HL-60 (cell line): Measurements from ENCODE around the gene CLCN5.

Experiments
- DNase-seq, 2 experiments: peaks; one replicate each; pipeline ENCODE4 v3.0.0-alpha.2; 2010 to 2020; ENCODE audit warnings: low read depth in 1 of 2, low spot score in 1 of 2
- H3K27ac ChIP-seq: fragments of 250-450 bp; sonication (Bioruptor Pico); replicated peaks from 2 replicates; pipeline ENCODE4 v1.5.1; 2020; ENCODE audit warnings: mild to moderate bottlenecking, moderate library complexity
- H3K27me3 ChIP-seq: fragments of 250-450 bp; sonication (Bioruptor Pico); 2 replicates; pipeline ENCODE4 v1.5.1; 2021; ENCODE audit warnings: mild to moderate bottlenecking, moderate library complexity; ENCODE audit not compliant: insufficient read depth, poor library complexity, severe bottlenecking
- H3K4me3 ChIP-seq: replicated peaks from 2 replicates; pipeline ENCODE4 v1.5.1; 2011; ENCODE audit warnings: mild to moderate bottlenecking, control low read depth, low read length; ENCODE audit not compliant: insufficient read depth
- GABPA ChIP-seq: IDR thresholded peaks from 2 replicates; pipeline ENCODE4 v1.6.1; 2012; ENCODE audit warnings: low read depth
- POLR2AphosphoS5 ChIP-seq: IDR thresholded peaks from 2 replicates; pipeline ENCODE4 v1.6.1; 2012; ENCODE audit warnings: low read depth
- SPI1 ChIP-seq: IDR thresholded peaks from 2 replicates; pipeline ENCODE4 v1.6.1; 2012; ENCODE audit warnings: low read depth, mild to moderate bottlenecking, borderline replicate concordance
- TF ChIP-seq, protein P1 (sequence below): IDR thresholded peaks from 2 replicates; pipeline ENCODE4 v1.6.1; 2012; ENCODE audit warnings: low read depth; ENCODE audit not compliant: insufficient replicate concordance
- TF ChIP-seq, protein P2 (sequence below): IDR thresholded peaks from one replicate; pipeline ENCODE4 v1.5.1; 2011; ENCODE audit warnings: low read length, control low read depth, inconsistent platforms; ENCODE audit not compliant: insufficient read depth

The CLCN5 gene

DNA sequence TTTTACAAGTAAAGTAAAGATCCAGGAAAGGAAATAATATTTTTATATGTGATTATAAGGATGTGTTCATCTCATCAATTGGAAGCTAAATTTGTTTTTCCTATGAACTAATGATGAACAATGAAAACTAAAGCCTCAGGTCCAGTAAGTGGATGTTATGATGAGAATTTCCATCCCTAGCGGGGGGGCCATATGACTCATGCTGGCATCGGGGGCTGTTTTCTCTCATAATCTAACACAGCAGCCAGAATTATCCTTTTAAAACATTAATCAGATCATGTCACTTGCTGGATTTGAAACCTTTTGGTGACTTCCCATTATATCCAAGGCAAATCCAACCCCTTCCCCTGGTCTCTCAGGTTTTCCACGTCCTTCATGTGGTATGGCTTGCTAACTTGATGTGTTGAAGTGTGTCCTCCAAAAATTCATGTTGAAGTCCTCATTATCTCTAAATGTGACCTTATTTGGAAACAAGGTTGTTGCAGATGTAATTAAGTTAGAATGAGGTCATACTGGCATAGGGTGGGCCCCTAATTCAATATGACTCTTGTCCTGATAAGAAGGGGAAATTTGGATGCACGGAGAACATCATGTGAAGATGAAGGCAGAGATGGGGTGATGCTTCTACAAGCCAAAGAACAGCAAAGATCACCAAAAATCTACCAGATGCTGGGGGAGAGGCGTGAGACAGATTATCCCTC is 181.6 kb downstream of the CLCN5 start:
- no peaks in the 10 kb centered on the region for H3K27me3 ChIP-seq

DNA sequence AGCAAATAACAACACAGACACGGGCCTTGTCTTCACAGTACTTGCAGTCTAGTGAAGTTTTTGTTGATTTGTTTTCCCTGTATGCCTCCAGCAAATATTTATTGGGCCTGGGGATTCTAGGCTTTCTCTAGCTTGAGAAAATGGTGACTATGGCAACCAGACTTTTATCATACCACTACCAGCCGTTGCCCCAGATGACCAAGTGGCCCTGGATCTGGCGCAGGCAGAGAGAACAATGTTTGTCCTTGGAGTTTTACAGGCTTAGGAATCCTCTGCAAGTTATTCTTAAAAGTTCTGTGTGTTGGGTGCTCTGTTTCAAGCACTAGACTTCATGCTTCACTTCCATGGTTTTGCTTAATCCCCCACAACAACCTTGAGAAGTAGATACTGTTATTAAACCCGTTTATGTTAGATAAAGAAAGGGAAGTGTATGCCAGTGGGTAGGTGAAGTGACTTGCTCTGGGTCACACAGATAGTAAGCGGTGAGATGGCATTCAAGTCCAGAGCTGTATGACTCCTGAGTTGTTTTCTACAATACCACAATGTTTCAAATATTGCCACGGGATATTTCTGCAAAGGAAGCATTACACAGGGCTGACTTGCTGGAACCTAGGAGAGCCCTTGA is 183.8 kb downstream of the CLCN5 start:
- H3K4me3 ChIP-seq = no peak overlapping the region
- TF ChIP-seq, protein P1, sequence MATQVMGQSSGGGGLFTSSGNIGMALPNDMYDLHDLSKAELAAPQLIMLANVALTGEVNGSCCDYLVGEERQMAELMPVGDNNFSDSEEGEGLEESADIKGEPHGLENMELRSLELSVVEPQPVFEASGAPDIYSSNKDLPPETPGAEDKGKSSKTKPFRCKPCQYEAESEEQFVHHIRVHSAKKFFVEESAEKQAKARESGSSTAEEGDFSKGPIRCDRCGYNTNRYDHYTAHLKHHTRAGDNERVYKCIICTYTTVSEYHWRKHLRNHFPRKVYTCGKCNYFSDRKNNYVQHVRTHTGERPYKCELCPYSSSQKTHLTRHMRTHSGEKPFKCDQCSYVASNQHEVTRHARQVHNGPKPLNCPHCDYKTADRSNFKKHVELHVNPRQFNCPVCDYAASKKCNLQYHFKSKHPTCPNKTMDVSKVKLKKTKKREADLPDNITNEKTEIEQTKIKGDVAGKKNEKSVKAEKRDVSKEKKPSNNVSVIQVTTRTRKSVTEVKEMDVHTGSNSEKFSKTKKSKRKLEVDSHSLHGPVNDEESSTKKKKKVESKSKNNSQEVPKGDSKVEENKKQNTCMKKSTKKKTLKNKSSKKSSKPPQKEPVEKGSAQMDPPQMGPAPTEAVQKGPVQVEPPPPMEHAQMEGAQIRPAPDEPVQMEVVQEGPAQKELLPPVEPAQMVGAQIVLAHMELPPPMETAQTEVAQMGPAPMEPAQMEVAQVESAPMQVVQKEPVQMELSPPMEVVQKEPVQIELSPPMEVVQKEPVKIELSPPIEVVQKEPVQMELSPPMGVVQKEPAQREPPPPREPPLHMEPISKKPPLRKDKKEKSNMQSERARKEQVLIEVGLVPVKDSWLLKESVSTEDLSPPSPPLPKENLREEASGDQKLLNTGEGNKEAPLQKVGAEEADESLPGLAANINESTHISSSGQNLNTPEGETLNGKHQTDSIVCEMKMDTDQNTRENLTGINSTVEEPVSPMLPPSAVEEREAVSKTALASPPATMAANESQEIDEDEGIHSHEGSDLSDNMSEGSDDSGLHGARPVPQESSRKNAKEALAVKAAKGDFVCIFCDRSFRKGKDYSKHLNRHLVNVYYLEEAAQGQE = no peak
- TF ChIP-seq POLR2AphosphoS5 (no peak), GABPA (no peak), SPI1 (no peak)
- TF ChIP-seq, protein P2, sequence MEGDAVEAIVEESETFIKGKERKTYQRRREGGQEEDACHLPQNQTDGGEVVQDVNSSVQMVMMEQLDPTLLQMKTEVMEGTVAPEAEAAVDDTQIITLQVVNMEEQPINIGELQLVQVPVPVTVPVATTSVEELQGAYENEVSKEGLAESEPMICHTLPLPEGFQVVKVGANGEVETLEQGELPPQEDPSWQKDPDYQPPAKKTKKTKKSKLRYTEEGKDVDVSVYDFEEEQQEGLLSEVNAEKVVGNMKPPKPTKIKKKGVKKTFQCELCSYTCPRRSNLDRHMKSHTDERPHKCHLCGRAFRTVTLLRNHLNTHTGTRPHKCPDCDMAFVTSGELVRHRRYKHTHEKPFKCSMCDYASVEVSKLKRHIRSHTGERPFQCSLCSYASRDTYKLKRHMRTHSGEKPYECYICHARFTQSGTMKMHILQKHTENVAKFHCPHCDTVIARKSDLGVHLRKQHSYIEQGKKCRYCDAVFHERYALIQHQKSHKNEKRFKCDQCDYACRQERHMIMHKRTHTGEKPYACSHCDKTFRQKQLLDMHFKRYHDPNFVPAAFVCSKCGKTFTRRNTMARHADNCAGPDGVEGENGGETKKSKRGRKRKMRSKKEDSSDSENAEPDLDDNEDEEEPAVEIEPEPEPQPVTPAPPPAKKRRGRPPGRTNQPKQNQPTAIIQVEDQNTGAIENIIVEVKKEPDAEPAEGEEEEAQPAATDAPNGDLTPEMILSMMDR = no peak
- no peaks in the 10 kb centered on the region for H3K27me3 ChIP-seq
- no peak for DNase-seq
- H3K27ac ChIP-seq = no peak overlapping the region

More for the DNA sequence above, 181.6 kb downstream of the CLCN5 start:
- TF ChIP-seq POLR2AphosphoS5 (no peak), GABPA (no peak)
- TF ChIP-seq, protein P2 = no peak
- no peak for DNase-seq
- Histone ChIP-seq H3K27ac (no peak overlapping the region), H3K4me3 (no peak overlapping the region)

DNA sequence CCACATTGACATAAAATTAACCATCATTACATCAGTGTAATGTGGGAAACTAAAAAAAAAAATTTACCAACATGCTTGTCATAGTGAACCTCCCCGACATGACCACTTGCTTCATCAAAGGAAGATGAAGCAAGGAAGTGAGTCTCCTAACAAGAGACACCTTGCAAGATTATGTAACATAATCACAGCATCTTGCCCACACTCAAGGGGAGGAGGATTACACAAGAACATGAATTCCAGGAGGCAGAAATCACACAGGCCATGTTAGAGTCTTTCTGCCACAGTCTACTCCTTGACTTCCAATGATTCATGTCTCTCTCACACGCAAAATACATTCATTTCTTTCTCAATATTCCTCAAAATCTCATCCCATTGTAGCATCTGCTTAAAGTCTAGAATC is 185.1 kb downstream of the CLCN5 start:
- Histone ChIP-seq H3K27ac (no peak overlapping the region), H3K4me3 (no peak overlapping the region), H3K27me3 (no peaks in the 10 kb centered on the region)
- no peak for DNase-seq
- TF ChIP-seq, protein P1 = no peak
- TF ChIP-seq SPI1 (no peak), POLR2AphosphoS5 (no peak), GABPA (no peak)
- TF ChIP-seq, protein P2 = no peak
